HG03108 (cell line): Measurements from ENCODE around the gene BCAS1.

Source experiments
- ATAC-seq: cut with Tn5 transposase; IDR thresholded peaks from one replicate; pipeline ENCODE4 v1.9.1; 2021; ENCODE audit warnings: moderate library complexity; ENCODE audit not compliant: unreplicated experiment

BCAS1 gene

GRCh38 chr20:53914781-53915445 lies 155.5 kb downstream of the BCAS1 start:
- ATAC-seq, result no peak

GRCh38 chr20:53914091-53914780 lies 156.2 kb downstream of the BCAS1 start:
- ATAC-seq, result no peak

GRCh38 chr20:53911301-53911700 lies 159.1 kb downstream of the BCAS1 start:
- no peak for ATAC-seq

- ATAC-seq, result no peak
Observed at GRCh38 chr20:53910351-53911002, 159.9 kb downstream of the BCAS1 start.

GRCh38 chr20:53907968-53908751 lies 162.2 kb downstream of the BCAS1 start:
- ATAC-seq, result no peak

DNA sequence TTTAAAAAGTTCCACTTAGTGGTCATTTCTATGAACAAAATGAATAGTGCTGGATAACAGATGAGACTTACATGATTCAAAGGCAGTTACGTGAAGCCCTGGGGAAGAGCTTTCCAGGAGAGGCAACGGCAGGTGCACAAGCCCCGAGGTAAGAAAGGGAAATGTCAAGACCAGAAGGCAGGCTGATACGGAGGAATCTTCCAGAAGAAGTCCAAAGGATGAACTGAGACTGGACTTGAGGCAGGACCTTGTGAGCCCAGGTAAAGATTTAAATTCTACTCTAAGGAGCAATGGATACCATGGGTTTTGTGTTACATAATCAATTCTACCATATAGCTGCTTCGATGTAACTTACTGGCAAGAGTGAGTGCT lies 164.6 kb downstream of the BCAS1 start:
- no peak for ATAC-seq

DNA sequence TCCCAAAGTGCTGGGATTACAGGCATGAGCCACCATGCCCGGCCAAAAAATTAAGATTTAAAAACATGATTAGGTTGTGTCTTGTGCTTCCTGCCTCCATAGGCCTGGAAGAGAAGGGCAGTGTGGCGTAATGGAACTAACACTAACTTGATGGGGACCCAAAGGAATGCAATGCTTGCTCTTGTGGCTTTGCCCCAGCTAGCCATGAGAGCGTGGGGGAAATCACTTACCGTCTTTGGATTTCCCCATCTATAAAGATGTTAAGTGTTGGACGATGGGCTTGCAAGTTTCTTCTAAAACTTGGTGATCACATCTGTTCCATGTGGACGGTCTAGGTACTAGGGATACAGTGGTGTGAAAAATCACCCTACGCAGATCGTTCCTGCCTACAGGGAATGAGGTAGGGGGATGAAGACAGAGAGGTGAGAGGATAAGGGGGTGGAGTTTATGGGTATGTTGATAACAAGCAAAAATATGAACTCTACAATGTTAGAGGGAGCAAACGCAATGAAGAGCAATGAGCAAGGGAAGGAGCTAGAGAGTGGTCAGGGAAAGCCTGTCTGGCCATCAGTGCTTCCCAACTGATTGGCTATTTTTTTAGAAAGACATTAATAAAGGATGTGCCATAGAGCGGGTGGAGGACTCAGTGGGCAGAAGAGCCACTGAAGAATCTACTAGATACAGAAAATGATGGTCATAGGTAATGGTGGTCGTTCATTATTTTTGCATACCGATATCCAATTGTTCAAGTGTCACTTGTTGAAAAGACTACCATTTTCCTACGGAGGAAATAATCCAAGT lies 165.2 kb downstream of the BCAS1 start:
- ATAC-seq, result peak; percentile 31

DNA sequence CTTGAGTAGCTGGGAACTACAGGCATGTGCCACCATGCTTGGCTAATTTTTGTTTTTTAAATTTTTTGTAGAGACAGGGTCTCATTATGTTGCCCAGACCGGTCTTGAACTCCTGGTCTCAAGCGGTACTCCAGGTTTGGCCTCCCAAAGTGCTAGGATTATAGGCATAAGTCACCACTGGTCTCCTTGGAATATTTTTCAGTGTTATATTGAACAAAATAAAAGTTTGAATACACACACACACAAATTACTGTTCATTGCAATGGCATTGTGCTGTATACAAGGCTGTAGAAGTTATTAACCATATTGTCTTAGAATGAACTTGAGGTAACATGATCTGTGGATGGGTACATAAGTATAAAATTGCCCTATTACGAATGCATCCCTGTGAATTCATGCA lies 166.1 kb downstream of the BCAS1 start:
- ATAC-seq, result no peak

DNA sequence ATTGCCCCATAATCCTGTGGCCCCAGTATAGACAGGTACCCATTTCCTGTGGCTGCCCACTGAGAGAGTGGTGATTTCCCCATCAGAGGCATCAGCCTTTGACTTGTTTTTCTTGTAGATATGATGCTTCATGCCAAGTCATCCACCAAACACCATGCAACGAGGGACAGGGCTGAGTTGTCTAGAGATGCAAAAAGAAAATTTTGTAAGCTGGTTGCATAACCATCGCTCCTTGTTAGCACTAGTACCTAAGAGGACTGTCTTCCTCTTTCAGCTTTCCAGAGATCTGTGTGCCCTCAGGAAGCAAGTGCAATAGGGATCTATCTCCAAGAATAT lies 166.8 kb downstream of the BCAS1 start:
- ATAC-seq, result no peak

DNA sequence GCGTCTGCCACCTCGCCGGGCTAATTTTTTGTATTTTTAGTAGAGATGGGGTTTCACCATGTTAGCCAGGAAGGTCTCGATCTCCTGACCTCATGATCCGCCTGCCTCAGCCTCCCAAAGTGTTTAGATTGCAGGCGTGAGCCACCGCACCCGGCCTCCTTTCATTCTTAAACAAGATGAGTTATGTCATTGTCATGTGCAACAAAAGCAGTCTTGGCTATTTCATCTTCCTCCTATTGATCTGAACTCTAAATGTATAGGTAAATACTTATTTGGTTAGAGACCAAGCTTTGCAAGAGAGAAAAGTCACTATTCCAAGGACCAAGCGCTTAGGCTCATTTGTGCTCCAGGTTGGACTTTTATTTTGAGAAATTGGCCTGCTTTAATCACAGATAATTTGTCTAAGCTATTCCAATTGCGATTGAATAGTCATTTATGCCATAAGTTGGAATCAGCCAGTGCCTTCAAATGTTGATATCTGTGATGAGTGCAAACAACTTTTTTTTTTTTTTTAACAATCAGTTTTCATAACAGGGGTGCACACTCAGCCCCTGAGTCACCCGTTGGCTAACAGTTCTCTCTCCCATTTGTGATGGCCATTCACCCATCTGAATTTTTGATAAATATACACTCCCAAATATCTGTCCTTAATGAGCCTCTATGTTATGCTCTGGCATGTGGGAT lies 167.3 kb downstream of the BCAS1 start:
- no peak for ATAC-seq

GRCh38 chr20:53901497-53902096 lies 168.8 kb downstream of the BCAS1 start:
- ATAC-seq, result no peak

- ATAC-seq, result no peak
Observed at GRCh38 chr20:53901064-53901463, 169.3 kb downstream of the BCAS1 start.

DNA sequence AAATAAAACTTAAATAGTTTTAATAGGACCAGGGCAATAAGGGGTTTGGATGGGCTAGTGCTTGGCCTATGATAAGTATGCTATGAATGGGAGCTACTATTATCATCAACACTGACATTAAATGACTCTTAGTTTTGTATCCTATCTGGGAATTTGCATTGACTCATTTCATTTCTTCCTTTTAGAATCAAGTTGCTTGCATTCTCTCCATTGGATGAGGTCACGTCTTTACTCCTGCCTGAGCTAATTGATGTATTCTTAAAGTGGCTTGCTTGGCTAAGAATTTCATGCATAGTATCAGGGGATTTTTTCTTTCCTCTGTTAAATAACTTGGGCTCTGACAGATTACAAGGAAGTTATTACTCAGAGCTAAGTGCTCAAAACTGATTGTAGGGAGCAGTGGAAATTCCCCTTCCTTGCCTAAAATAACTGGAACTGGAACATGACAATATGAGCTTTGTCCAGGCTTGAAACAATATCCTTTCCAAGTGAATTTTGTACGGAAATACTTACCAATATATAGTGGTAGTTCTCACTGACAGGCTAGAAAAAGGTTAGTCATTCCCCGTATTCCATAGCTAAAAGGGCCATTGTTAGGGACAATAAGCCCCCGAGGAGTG lies 169.9 kb downstream of the BCAS1 start:
- ATAC-seq, result no peak

- ATAC-seq, result peak; percentile 79
Observed at GRCh38 chr20:53899351-53900167, 170.8 kb downstream of the BCAS1 start.

- ATAC-seq, result no peak
Observed at GRCh38 chr20:53898556-53898931, 171.8 kb downstream of the BCAS1 start.

GRCh38 chr20:53897884-53898555 lies 172.4 kb downstream of the BCAS1 start:
- ATAC-seq, result no peak

DNA sequence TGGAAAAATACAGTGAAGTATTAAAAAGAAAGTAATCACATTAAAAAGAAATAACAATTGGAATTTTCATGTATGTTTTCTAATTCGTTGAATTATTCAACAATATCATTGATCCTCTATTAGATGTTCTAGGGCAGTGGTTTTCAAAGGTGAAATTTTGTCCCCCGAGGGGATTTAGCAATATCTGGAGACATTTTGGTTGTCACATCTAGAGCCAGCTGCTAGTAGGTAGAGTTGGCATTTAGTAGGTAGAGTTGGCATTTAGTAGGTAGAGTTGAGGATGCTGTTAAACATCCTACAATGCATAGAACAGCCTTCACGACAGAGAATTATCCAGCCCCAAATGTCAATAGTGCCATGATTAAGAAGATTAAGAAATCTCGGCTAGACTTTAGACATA lies 173.7 kb downstream of the BCAS1 start:
- ATAC-seq, result no peak

GRCh38 chr20:53896041-53896440 lies 174.4 kb downstream of the BCAS1 start:
- no peak for ATAC-seq
